ENCODE data around the gene RAP1GAP.

DNA sequence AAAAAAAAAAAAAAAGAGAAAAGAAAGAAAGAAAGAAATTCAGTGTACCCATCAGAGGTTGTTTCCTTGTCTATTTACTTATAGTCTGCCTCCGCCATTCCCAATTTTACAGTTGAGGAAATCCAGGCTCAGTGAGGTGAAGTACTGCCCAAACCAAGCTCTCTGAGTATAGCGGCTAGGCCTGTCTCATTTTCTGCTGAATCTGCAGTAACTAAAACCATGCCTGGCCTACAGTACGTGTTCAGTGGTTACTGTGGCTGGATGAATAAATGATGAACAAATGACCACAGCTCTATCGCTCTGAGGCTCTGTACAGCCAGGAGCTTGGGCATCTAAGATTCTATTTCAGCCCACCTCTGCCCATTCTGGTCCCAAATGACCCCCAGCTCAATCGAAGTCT, 24.3 kb downstream of the RAP1GAP start:
- TF ChIP-seq RNF2 (IDR thresholded peaks at IDR 0.05; ENCODE audit: borderline replicate concordance, low read depth) (no peak), ESRRA (IDR thresholded peaks at IDR 0.05; ENCODE audit: borderline replicate concordance, low read length) (no peak), JUN (IDR thresholded peaks at IDR 0.05) (no peak), RAD21 (conservative IDR thresholded peaks at IDR 0.05 in 1 of 2, IDR thresholded peaks at IDR 0.05 in 1 of 2) (no peak), JUNB (IDR thresholded peaks at IDR 0.05) (no peak), CHD4 (IDR thresholded peaks at IDR 0.05; ENCODE audit: borderline replicate concordance) (no peak)
- TF ChIP-seq, protein P1, sequence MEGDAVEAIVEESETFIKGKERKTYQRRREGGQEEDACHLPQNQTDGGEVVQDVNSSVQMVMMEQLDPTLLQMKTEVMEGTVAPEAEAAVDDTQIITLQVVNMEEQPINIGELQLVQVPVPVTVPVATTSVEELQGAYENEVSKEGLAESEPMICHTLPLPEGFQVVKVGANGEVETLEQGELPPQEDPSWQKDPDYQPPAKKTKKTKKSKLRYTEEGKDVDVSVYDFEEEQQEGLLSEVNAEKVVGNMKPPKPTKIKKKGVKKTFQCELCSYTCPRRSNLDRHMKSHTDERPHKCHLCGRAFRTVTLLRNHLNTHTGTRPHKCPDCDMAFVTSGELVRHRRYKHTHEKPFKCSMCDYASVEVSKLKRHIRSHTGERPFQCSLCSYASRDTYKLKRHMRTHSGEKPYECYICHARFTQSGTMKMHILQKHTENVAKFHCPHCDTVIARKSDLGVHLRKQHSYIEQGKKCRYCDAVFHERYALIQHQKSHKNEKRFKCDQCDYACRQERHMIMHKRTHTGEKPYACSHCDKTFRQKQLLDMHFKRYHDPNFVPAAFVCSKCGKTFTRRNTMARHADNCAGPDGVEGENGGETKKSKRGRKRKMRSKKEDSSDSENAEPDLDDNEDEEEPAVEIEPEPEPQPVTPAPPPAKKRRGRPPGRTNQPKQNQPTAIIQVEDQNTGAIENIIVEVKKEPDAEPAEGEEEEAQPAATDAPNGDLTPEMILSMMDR (IDR thresholded peaks at IDR 0.05) = no peak

Measured in A549 (cell line).